Measurements from ENCODE around the gene RAVER2.

GRCh38 chr1:64875101-64875500 lies 130.2 kb downstream of the RAVER2 start:
- TF ChIP-seq, protein P1, sequence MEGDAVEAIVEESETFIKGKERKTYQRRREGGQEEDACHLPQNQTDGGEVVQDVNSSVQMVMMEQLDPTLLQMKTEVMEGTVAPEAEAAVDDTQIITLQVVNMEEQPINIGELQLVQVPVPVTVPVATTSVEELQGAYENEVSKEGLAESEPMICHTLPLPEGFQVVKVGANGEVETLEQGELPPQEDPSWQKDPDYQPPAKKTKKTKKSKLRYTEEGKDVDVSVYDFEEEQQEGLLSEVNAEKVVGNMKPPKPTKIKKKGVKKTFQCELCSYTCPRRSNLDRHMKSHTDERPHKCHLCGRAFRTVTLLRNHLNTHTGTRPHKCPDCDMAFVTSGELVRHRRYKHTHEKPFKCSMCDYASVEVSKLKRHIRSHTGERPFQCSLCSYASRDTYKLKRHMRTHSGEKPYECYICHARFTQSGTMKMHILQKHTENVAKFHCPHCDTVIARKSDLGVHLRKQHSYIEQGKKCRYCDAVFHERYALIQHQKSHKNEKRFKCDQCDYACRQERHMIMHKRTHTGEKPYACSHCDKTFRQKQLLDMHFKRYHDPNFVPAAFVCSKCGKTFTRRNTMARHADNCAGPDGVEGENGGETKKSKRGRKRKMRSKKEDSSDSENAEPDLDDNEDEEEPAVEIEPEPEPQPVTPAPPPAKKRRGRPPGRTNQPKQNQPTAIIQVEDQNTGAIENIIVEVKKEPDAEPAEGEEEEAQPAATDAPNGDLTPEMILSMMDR (IDR thresholded peaks at IDR 0.05; ENCODE audit: low read depth, low read length): no peak
- no peak for TF ChIP-seq EZH2phosphoT487 (IDR thresholded peaks at IDR 0.05; ENCODE audit: low read depth)
